Gastrocnemius medialis (tissue), 4 donors: Measurements from ENCODE around the gene KATNA1. TPM values are rescaled to one million over a fixed set of nuclear protein-coding genes. Genes with fewer than 3 reads are reported as not detected.

ENCODE experiments used
- ATAC-seq, 2 donors: fragments of 150-250 bp; one replicate each; pipeline ENCODE4 v1.9.1; 2016
- DNase-seq, 2 donors: peaks; one replicate each; pipeline ENCODE4 v3.0.0-alpha.2; 2019
- H3K27ac ChIP-seq, 4 donors: fragments of 200-600 bp; sonication (generic); 1 replicate in 1 of 4; 2 replicates in 3 of 4; pipeline ENCODE4 v1.5.1; 2016 to 2018; ENCODE audit warnings: mild to moderate bottlenecking in 2 of 4, moderate library complexity in 1 of 4
- H3K27me3 ChIP-seq, 3 donors: fragments of 200-600 bp; sonication (generic) in 2 of 3; 1 replicate in 1 of 3; 2 replicates in 2 of 3; pipeline versions ENCODE4 v1.5.1 to v1.6.0; 2016 to 2019; ENCODE audit warnings: mild to moderate bottlenecking in 1 of 3, moderate library complexity in 1 of 3
- H3K36me3 ChIP-seq, 2 donors: fragments of 200-600 bp; sonication (generic) in 1 of 2; one replicate each; pipeline ENCODE4 v1.5.1; 2017 to 2018
- H3K4me1 ChIP-seq, 2 donors: fragments of 200-600 bp; sonication (generic) in 1 of 2; one replicate each; pipeline ENCODE4 v1.5.1; 2016 to 2017; ENCODE audit warnings: mild to moderate bottlenecking in 2 of 2
- H3K4me3 ChIP-seq, 4 donors: fragments of 200-600 bp; sonication (generic) in 3 of 4; 1 replicate in 1 of 4; 2 replicates in 3 of 4; pipeline ENCODE4 v1.5.1; 2016 to 2019; ENCODE audit warnings: mild to moderate bottlenecking in 2 of 4
- H3K9me3 ChIP-seq, 3 donors: fragments of 200-600 bp; sonication (generic) in 2 of 3; 1 replicate in 1 of 3; 2 replicates in 2 of 3; pipeline ENCODE4 v1.5.1; 2016 to 2019
- CTCF ChIP-seq, 5 experiments: fragments of 450-650 bp in 3 of 5; fragments of 200-600 bp in 2 of 5; sonication (generic) in 2 of 5; IDR thresholded peaks in 4 of 5; conservative IDR thresholded peaks in 1 of 5; 1 replicate in 4 of 5; 2 replicates in 1 of 5; pipeline ENCODE4 v1.5.1; 2016 to 2019; ENCODE audit warnings: antibody characterized with exemption in 5 of 5, mild to moderate bottlenecking in 3 of 5, moderate library complexity in 3 of 5
- POLR2A ChIP-seq, 2 donors: fragments of 450-650 bp; IDR thresholded peaks; one replicate each; pipeline ENCODE4 v1.6.1; 2017; ENCODE audit warnings: antibody characterized with exemption in 2 of 2, mild to moderate bottlenecking in 2 of 2, moderate library complexity in 2 of 2
- in situ Hi-C, 4 donors: fragments of 200-750 bp; cut with MboI; loops; one replicate each; pipeline versions ENCODE4 v1.15.0 to v1.8.0; 2017; ENCODE audit warnings: low sequenced_read_pairs in 4 of 4
- intact Hi-C: fragments of 100-400 bp; cut with DNase I; formaldehyde crosslinking; loops from one replicate; pipeline ENCODE4 v1.15.1; 2023; ENCODE audit warnings: low total_unique reads
- total RNA-seq, 4 donors: library from RNA; depleted of rRNA; stranded (reverse); fragments of >200 nt; gene quantifications; one replicate each; pipeline versions ENCODE4 v1.1.0 to v1.2.3, GENCODE V29; 2016

The KATNA1 gene
- total RNA-seq, 4 donors from 2014 or later = 16.0 to 29.3 (median 26.0) TPM

- H3K9me3 ChIP-seq = no peaks in the 10 kb centered on the region
- H3K27me3 ChIP-seq = no peaks in the 10 kb centered on the region
- ATAC-seq (peak; percentile 95 to 96), DNase-seq (peak; percentile 92 to 95)
- peaks cover 0 to under 1% of the 10 kb centered on the region in 2 donors for H3K36me3 ChIP-seq
- in situ Hi-C loops = no loop called here
- peak within 1 kb of the TSS; percentile 87 to 100 (median 98) for H3K27ac ChIP-seq
- intact Hi-C loops = loop anchor here (1.0 to 10.0 kb wide), 3 partner anchors 20 to 349 kb away; partner anchors contain the start of genes GINM1, KATNA1 and RAET1E
- peak within 1 kb of the TSS; percentile 79 to 100 (median 97) for H3K4me3 ChIP-seq
- TF ChIP-seq CTCF (IDR thresholded peaks at IDR 0.05 in 4 of 5, conservative IDR thresholded peaks at IDR 0.05 in 1 of 5) (peak; percentile 78 to 90 (median 83)), POLR2A (IDR thresholded peaks at IDR 0.05) (peak; percentile 83 to 88)
- peaks cover 22 to 31% of the 10 kb centered on the region in 2 donors for H3K4me1 ChIP-seq
Observed at GRCh38 chr6:149545754-149546471, 102.6 kb downstream of the KATNA1 start, which contains the start of gene PPIL4. Gene PPIL4 (minus strand): TSS chr6:149546043. CDS start chr6:149546005, 38 bp downstream.

- Histone ChIP-seq H3K4me3 (peak overlapping the region; percentile 79 to 100 (median 97)), H3K27me3 (no peaks in the 10 kb centered on the region), H3K36me3 (peaks cover 0 to 7% of the 10 kb centered on the region in 2 donors), H3K4me1 (peaks cover 22 to 31% of the 10 kb centered on the region in 2 donors), H3K9me3 (no peaks in the 10 kb centered on the region), H3K27ac (peak overlapping the region; percentile 87 to 100 (median 98))
- in situ Hi-C loops = no loop called here
- TF ChIP-seq CTCF (IDR thresholded peaks at IDR 0.05 in 4 of 5, conservative IDR thresholded peaks at IDR 0.05 in 1 of 5) (no peak), POLR2A (IDR thresholded peaks at IDR 0.05) (no peak)
- intact Hi-C loops = loop anchor here (2.0 to 10.0 kb wide), 2 partner anchors 103 to 349 kb away; partner anchors contain the start of genes KATNA1 and RAET1E
- ATAC-seq (peak; percentile 48 to 49), DNase-seq (peak in 1 of 2 donors; percentile 27)
Observed at GRCh38 chr6:149545258-149545753, 103.2 kb downstream of the KATNA1 start.

Other genes with a start within 250 kb of the KATNA1 start
- gene SUMO4, start 248.5 kb downstream of the KATNA1 start, total RNA-seq = 1 to 10 TPM in 1 of 4 donors, under 1 TPM in 1, not detected in 2; 0.33 to 6.3 TPM
- under 1 TPM in 3 of 4 donors, not detected in 1; 0.03 to 0.36 (median 0.24) TPM for gene ZC3H12D, start 163.7 kb downstream of the KATNA1 start, total RNA-seq
- 10 to 100 TPM; 14.9 to 26.2 (median 18.5) TPM for gene PPIL4, start 102.7 kb downstream of the KATNA1 start, total RNA-seq
- 10 to 100 TPM; 28.9 to 39.4 (median 33.1) TPM for gene GINM1, start 82.3 kb downstream of the KATNA1 start, total RNA-seq
- gene LATS1, start 69.4 kb upstream of the KATNA1 start, total RNA-seq = 10 to 100 TPM in 3 of 4 donors, 1 to 10 TPM in 1; 6.3 to 21.8 (median 14.4) TPM
- 10 to 100 TPM; 15.0 to 42.0 (median 16.7) TPM for gene NUP43, start 97.8 kb upstream of the KATNA1 start, total RNA-seq
- gene PCMT1, start 101.0 kb upstream of the KATNA1 start, total RNA-seq = 100 to 1,000 TPM; 150 to 448 (median 353) TPM
- 10 to 100 TPM in 1 of 4 donors, 1 to 10 TPM in 3; 5.5 to 19.8 (median 6.1) TPM for gene LRP11, start 215.6 kb upstream of the KATNA1 start, total RNA-seq
- 1 to 10 TPM in 1 of 4 donors, not detected in 3; 3.9 TPM for gene RAET1E, start 249.4 kb upstream of the KATNA1 start, total RNA-seq